Ovary (tissue), 3 donors: ENCODE measurements around the gene KRT4.

Source experiments
- CTCF ChIP-seq, 3 donors: fragments of 450-650 bp in 2 of 3; fragments of 200-600 bp in 1 of 3; IDR thresholded peaks; one replicate each; pipeline versions ENCODE4 v1.5.1 to v1.8.0; 2016 to 2022; ENCODE audit warnings: antibody characterized with exemption in 3 of 3, mild to moderate bottlenecking in 1 of 3
- EP300 ChIP-seq: sonication (generic); formaldehyde crosslinking; IDR thresholded peaks from one replicate; pipeline ENCODE4 v1.6.1; 2017; ENCODE audit warnings: antibody characterized with exemption
- donor health status: DM: no; HTN: no; CAD: no.

DNA sequence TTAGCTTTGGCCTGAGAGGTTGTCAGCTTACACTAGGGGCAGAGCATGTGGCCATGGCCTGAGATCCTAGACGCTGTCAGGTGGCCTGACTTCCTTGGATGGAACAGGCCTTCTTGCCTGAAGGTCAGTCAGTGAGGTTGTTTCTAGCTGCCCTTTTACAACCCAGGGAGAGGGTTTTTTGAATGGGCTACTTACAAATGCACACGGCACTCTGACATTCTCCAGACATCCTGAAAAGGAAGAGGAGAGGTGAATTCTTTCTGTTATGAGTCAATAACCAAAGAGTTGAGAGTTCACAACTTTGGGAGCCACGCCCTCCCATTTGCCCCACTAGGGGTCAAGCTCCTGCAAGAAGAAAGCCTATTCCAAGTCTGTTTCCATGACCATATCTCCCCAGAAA is 44.6 kb downstream of the KRT4 start:
- no peak for TF ChIP-seq CTCF (IDR thresholded peaks at IDR 0.05)
- no peak for TF ChIP-seq EP300
